ENCODE results near the gene TBX19.

TBX19 gene

DNA sequence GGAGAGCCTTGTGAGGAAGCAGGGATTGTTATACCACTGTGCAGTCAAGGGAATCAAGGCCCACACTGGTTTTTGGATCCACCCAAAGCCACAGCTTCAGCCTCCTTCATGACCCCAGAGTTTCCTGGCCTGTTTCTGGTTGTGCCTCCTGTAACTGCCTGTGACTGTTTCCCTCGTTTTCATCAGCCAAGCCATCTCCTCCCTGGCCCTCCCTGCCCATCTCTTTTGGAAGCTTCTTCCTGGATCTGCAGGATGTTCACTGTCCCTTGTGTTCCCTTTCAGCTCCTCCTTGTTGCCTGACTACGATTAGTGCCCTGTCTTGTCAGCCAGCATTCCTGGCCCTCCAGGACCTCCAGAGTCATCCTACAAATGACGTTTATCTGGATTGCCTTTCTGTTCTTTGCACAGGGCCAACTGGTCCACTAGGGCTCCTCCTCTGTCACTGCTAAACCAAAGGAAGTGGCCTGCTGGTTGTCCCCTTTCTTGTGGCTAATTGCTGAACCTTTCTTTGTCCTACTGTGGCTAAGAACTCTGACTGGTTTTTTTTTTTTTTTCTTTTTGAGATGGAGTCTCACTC lies 37.0 kb upstream of the TBX19 start:
- CTCF ChIA-PET, result no interaction called here
- POLR2A ChIA-PET, result no interaction called here
- no peak for DNase-seq (ENCODE audit: extremely low spot score)
- TF ChIP-seq FOXK2 (IDR thresholded peaks at IDR 0.05) (no peak), LEF1 (IDR thresholded peaks at IDR 0.05; ENCODE audit: borderline replicate concordance) (no peak), CTBP1 (IDR thresholded peaks at IDR 0.05; ENCODE audit: borderline replicate concordance) (no peak), BHLHE40 (IDR thresholded peaks at IDR 0.05; ENCODE audit: borderline replicate concordance) (no peak), ZNF384 (IDR thresholded peaks at IDR 0.05) (no peak), ARNT (IDR thresholded peaks at IDR 0.05) (no peak), SUZ12 (IDR thresholded peaks at IDR 0.05) (no peak), TARDBP (IDR thresholded peaks at IDR 0.05) (no peak), FOXM1 (IDR thresholded peaks at IDR 0.05; ENCODE audit: borderline replicate concordance) (no peak)

DNA sequence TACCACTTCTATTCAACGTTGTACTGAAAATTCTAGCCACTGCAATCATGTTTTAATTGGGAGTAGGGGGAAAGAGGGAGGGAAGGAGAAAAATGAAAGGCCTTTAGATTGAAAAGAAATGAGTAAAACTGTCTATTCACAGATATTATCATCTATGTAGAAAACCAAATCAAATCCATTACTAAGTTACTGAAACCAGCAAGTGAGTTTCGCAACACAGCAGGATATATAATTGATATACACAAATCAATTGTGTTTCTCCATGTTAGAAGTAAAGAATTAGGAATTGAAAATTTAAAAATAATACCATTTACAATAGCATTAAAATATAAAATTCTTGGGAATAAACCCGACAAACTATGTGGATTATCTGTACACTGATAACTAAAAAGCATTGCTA lies 35.6 kb upstream of the TBX19 start:
- ChIA-PET CTCF (no interaction called here), POLR2A (no interaction called here)
- no peak for TF ChIP-seq L3MBTL2 (conservative IDR thresholded peaks at IDR 0.05)
- no peak for TF ChIP-seq LEF1 (IDR thresholded peaks at IDR 0.05; ENCODE audit: borderline replicate concordance)
- no peak for TF ChIP-seq ZNF384 (IDR thresholded peaks at IDR 0.05)
- no peak for DNase-seq (ENCODE audit: extremely low spot score)

DNA sequence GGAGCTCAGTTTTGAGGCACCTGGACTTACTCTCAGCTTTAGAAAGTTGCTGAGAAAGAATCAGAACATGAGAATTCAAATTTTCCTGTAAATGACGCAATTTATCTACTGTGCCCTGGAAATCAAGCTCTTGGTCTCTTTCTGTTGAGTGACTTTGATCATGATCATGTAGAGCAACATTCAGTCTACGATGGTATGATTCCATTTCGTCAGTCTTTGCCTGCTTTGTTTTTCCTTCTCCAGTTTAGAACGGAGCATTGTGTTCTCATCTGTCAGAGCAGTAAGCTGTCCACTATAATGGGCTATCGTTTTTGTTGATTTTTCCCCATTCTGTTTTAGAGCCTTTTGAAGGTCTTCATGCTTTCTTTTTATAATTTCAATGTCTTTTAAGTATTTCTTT lies 34.2 kb upstream of the TBX19 start:
- TF ChIP-seq ELF4 (IDR thresholded peaks at IDR 0.05), result no peak
- TF ChIP-seq ARNT (IDR thresholded peaks at IDR 0.05), result no peak
- no peak for TF ChIP-seq L3MBTL2 (conservative IDR thresholded peaks at IDR 0.05)
- TF ChIP-seq NFRKB (IDR thresholded peaks at IDR 0.05), result no peak
- TF ChIP-seq, protein P1, sequence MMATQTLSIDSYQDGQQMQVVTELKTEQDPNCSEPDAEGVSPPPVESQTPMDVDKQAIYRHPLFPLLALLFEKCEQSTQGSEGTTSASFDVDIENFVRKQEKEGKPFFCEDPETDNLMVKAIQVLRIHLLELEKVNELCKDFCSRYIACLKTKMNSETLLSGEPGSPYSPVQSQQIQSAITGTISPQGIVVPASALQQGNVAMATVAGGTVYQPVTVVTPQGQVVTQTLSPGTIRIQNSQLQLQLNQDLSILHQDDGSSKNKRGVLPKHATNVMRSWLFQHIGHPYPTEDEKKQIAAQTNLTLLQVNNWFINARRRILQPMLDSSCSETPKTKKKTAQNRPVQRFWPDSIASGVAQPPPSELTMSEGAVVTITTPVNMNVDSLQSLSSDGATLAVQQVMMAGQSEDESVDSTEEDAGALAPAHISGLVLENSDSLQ (IDR thresholded peaks at IDR 0.05), result no peak
- no peak for TF ChIP-seq TARDBP (IDR thresholded peaks at IDR 0.05)
- TF ChIP-seq BHLHE40 (IDR thresholded peaks at IDR 0.05; ENCODE audit: borderline replicate concordance), result no peak
- no peak for TF ChIP-seq ZNF384 (IDR thresholded peaks at IDR 0.05)
- POLR2A ChIA-PET, result no interaction called here
- DNase-seq (ENCODE audit: extremely low spot score), result no peak
- CTCF ChIA-PET, result interaction anchor here (1.1 to 1.9 kb wide), 3 partner anchors 9 to 164 kb away, joined by 4 to 9 read pairs (median 5); no protein-coding TSS in a partner anchor

DNA sequence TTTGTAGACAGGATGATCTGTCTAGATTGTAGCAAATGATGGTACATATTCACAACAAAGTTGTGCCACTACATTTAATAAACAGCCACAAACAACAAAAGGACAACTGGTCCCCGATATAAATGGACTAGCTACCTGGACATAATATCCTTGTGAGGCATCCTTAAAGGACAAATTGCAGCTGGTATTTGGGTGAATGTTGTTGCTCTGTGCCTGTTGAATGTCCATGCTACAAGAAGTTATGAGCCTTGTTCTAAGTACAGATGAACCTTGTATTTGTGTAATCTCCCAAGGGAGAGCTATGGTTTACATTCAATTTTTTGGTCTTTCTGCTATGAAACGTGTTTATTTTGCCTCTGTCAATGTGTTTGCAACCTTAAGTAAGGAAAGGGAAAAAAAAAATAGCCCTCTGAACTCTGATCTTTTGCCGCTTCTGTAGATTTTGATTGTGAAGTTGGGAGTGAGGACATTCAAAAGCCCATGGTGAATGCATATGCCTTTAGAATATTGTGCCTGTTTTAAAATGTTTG lies 28.4 kb upstream of the TBX19 start:
- POLR2A ChIA-PET, result no interaction called here
- TF ChIP-seq, protein P1 (IDR thresholded peaks at IDR 0.05), result no peak
- TF ChIP-seq ZNF384 (IDR thresholded peaks at IDR 0.05) (no peak), HDGF (IDR thresholded peaks at IDR 0.05; ENCODE audit: borderline replicate concordance) (no peak), ELF4 (IDR thresholded peaks at IDR 0.05) (no peak), LEF1 (IDR thresholded peaks at IDR 0.05; ENCODE audit: borderline replicate concordance) (no peak), NFRKB (IDR thresholded peaks at IDR 0.05) (no peak), FOXK2 (IDR thresholded peaks at IDR 0.05) (no peak), ARNT (IDR thresholded peaks at IDR 0.05) (no peak), FOXA1 (IDR thresholded peaks at IDR 0.05) (no peak), FOXM1 (IDR thresholded peaks at IDR 0.05; ENCODE audit: borderline replicate concordance) (no peak), SP1 (IDR thresholded peaks at IDR 0.05) (no peak), SUZ12 (IDR thresholded peaks at IDR 0.05) (no peak), BHLHE40 (IDR thresholded peaks at IDR 0.05; ENCODE audit: borderline replicate concordance) (no peak), CTBP1 (IDR thresholded peaks at IDR 0.05; ENCODE audit: borderline replicate concordance) (no peak), TARDBP (IDR thresholded peaks at IDR 0.05) (no peak), L3MBTL2 (conservative IDR thresholded peaks at IDR 0.05) (no peak)
- CTCF ChIA-PET, result interaction anchor here (0.6 to 1.1 kb wide), 2 partner anchors 17 to 351 kb away, joined by 3 read pairs; no protein-coding TSS in a partner anchor
- DNase-seq (ENCODE audit: extremely low spot score), result no peak

DNA sequence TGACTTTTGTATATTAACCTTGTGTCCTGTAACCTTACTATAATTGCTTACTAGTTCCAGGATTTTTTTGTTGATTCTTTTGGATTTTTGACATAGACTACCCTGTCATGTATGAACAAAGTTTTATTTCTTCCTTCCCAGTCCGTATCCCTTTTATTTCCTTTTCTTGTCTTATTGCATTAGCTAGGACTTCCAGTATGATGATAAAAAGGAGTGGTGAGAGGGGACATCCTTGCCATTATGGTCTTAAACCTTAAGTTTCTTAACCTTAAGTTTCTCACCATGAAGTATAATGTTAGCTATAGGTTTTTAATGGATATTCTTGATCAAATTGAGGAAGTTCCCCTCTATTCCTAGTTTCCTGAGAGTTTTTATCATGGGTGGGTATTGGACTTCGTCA lies 24.5 kb upstream of the TBX19 start:
- no peak for DNase-seq (ENCODE audit: extremely low spot score)
- TF ChIP-seq BHLHE40 (IDR thresholded peaks at IDR 0.05; ENCODE audit: borderline replicate concordance) (no peak), ARNT (IDR thresholded peaks at IDR 0.05) (no peak), ZNF384 (IDR thresholded peaks at IDR 0.05) (no peak), SP1 (IDR thresholded peaks at IDR 0.05) (no peak), FOXK2 (IDR thresholded peaks at IDR 0.05) (no peak), FOXM1 (IDR thresholded peaks at IDR 0.05; ENCODE audit: borderline replicate concordance) (no peak)
- TF ChIP-seq, protein P1 (IDR thresholded peaks at IDR 0.05), result no peak
- ChIA-PET POLR2A (no interaction called here), CTCF (interaction anchor here (0.6 kb wide), 1 partner anchor 179 kb away, joined by 4 read pairs; no protein-coding TSS in a partner anchor)

DNA sequence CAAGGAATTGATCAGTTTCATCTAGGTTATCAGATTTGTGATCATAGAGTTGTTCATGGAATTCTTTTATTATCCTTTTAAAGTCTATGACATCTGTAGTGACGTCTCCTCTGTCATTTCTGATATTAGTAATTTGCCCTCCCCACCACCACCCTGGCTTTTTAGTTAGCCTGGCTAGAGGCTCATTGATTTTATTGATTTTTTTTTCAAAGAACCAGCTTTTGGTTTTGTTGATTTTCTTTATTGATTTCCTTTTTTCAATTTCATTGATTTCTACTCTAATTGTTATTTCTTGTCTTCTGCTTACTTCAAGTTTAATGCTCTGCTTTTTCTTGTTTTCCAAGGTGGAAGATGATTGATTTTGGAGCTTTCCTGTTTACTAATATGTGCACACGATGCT lies 23.3 kb upstream of the TBX19 start:
- POLR2A ChIA-PET, result no interaction called here
- DNase-seq (ENCODE audit: extremely low spot score), result no peak
- CTCF ChIA-PET, result no interaction called here
- TF ChIP-seq L3MBTL2 (conservative IDR thresholded peaks at IDR 0.05) (no peak), FOXK2 (IDR thresholded peaks at IDR 0.05) (no peak), HDGF (IDR thresholded peaks at IDR 0.05; ENCODE audit: borderline replicate concordance) (no peak), NFRKB (IDR thresholded peaks at IDR 0.05) (no peak), ZNF384 (IDR thresholded peaks at IDR 0.05) (no peak), FOXM1 (IDR thresholded peaks at IDR 0.05; ENCODE audit: borderline replicate concordance) (no peak), ARNT (IDR thresholded peaks at IDR 0.05) (no peak), SP1 (IDR thresholded peaks at IDR 0.05) (no peak), ELF4 (IDR thresholded peaks at IDR 0.05) (no peak), CTBP1 (IDR thresholded peaks at IDR 0.05; ENCODE audit: borderline replicate concordance) (no peak), SUZ12 (IDR thresholded peaks at IDR 0.05) (no peak), LEF1 (IDR thresholded peaks at IDR 0.05; ENCODE audit: borderline replicate concordance) (no peak)
- TF ChIP-seq, protein P1 (IDR thresholded peaks at IDR 0.05), result no peak

Measured in HEK293T (cell line).